Measurements from ENCODE around the gene SRPK3.

Gene SRPK3, protein sequence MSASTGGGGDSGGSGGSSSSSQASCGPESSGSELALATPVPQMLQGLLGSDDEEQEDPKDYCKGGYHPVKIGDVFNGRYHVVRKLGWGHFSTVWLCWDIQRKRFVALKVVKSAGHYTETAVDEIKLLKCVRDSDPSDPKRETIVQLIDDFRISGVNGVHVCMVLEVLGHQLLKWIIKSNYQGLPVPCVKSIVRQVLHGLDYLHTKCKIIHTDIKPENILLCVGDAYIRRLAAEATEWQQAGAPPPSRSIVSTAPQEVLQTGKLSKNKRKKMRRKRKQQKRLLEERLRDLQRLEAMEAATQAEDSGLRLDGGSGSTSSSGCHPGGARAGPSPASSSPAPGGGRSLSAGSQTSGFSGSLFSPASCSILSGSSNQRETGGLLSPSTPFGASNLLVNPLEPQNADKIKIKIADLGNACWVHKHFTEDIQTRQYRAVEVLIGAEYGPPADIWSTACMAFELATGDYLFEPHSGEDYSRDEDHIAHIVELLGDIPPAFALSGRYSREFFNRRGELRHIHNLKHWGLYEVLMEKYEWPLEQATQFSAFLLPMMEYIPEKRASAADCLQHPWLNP

DNA sequence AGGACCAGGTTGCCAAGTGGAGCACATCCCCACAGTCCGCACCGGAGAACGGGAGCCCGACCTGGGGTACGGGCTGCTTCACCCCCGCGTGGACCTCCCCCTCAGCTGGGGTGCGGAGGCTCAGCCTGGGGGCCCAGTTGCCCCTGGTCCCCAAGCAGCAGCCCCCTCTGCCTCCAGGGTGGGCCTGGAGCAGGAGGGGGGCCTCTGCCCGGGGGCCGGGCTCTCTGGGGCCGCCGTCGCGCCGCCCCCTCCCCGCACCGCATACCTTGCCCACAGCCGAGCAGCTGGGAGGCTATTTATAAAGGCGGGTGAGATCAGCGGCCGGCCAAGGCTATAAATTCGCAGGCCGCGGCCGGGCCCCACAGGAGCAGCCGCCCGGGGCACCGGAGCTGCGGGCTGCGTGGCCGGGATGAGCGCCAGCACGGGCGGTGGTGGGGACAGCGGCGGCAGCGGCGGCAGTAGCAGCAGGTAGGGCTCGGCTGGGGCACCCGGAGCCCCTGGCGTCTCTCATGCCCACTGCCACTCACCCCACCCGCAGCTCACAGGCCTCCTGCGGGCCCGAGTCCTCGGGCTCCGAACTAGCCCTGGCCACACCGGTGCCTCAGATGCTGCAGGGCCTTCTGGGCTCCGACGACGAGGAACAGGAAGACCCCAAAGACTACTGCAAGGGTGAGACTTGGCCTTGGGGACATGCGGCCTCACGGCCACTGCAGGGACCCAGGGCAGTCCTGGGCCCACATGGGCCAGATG, at the start of gene SRPK3:
SRPK3 (plus strand) TSS at position 364 of the 750 bp plus-strand sequence; CDS start at position 410, 46 bp downstream.
- no peaks in the 10 kb centered on the region for H3K9me3 Mint-ChIP-seq
- H3K36me3 Mint-ChIP-seq (ENCODE audit: low read depth): no peaks in the 10 kb centered on the region
- peaks cover 1% of the 10 kb centered on the region for H3K4me1 Mint-ChIP-seq (ENCODE audit: low read depth)
- no peak within 1 kb of the TSS for H3K27ac Mint-ChIP-seq
- H3K4me3 Mint-ChIP-seq: no peak within 1 kb of the TSS
- H3K27me3 Mint-ChIP-seq (ENCODE audit: low read depth): peaks cover 3% of the 10 kb centered on the region

DNA sequence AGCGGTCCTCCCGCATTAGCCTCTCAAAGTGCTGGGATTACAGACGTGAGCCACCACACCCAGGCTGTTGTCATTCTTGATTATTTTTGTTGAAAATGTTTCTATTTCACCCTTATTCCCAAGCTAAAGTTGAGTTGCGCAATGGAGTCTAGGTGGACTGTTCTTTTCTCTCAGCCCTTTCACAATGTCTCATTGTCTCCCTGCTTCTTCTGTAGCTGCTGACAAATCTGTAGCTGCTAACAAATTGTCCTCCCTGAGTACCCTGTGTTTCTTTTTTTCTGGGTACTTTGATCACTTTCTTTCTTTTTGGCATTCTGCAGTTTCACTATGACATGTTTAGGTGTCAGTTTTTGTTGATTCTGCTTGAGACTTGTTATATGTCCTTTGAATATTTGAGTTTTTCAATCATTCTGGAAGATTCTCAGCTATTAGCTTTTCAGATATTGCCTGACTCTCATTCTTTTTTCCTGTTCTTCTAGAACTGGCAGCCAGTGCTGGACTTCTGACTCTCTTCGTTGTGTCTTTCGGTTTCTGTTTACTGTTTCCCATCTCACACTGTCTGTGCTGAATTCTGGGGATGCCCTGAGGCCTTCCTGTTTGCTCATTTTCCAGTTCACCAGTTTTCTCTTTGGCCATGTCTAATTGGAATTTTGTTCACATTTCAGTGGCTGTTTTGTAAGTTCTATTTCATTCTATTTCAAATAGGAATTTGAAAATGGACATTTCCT, 49.6 kb upstream of the SRPK3 start:
- peaks cover 23% of the 10 kb centered on the region for H3K4me1 Mint-ChIP-seq (ENCODE audit: low read depth)
- H3K27ac Mint-ChIP-seq: peak overlapping the region; percentile 33
- peaks cover 9% of the 10 kb centered on the region for H3K9me3 Mint-ChIP-seq
- H3K4me3 Mint-ChIP-seq: peak overlapping the region; percentile 22
- H3K27me3 Mint-ChIP-seq (ENCODE audit: low read depth): no peaks in the 10 kb centered on the region
- H3K36me3 Mint-ChIP-seq (ENCODE audit: low read depth): peaks cover 33% of the 10 kb centered on the region

DNA sequence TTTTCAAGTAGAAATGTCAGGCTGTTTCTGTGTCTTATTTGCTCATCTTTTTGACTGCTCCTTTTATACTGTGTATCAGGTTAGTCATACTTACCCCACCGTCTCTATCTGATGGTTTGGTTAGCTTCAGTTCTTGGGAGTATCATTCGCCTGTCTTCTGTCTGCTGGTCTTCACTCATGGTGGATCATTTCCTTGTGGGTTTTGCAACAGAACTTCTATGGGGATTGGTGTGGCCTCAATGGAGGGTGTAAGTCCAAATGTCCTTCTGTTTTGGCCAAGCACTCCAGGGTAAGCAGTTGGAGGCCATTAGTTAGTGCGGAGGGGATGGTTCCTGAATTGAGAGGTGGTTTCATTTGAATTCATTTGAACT, 49.0 kb upstream of the SRPK3 start:
- H3K27ac Mint-ChIP-seq: peak overlapping the region; percentile 57

DNA sequence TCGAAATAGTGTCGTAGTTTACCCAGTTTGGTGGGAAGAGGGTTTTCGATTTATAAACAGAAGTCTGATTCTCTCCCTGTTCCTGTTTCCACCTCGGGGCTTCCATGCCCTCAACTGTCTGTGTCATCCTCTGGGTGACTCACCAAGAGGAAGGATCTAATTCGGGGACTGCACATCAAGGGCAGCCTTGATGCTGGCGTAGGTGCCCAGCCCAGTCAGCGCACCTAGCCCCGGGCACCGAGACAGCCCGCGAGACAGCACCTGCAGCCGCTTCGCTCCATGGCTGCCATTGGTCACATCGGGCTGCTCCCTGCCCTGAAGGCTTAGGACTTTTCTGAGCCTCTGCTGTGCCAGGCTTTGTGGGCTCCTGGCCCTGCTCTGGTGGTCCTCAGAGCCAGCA, 48.4 kb upstream of the SRPK3 start:
- Mint-ChIP-seq H3K4me3 (no peak overlapping the region), H3K9me3 (peaks cover 9% of the 10 kb centered on the region), H3K4me1 (ENCODE audit: low read depth) (peaks cover 20% of the 10 kb centered on the region), H3K27ac (no peak overlapping the region), H3K36me3 (ENCODE audit: low read depth) (peaks cover 33% of the 10 kb centered on the region), H3K27me3 (ENCODE audit: low read depth) (no peaks in the 10 kb centered on the region)

More for the DNA sequence above, 49.0 kb upstream of the SRPK3 start:
- Mint-ChIP-seq H3K9me3 (peaks cover 9% of the 10 kb centered on the region), H3K36me3 (ENCODE audit: low read depth) (peaks cover 33% of the 10 kb centered on the region), H3K27me3 (ENCODE audit: low read depth) (no peaks in the 10 kb centered on the region), H3K4me3 (no peak overlapping the region), H3K4me1 (ENCODE audit: low read depth) (peaks cover 21% of the 10 kb centered on the region)

DNA sequence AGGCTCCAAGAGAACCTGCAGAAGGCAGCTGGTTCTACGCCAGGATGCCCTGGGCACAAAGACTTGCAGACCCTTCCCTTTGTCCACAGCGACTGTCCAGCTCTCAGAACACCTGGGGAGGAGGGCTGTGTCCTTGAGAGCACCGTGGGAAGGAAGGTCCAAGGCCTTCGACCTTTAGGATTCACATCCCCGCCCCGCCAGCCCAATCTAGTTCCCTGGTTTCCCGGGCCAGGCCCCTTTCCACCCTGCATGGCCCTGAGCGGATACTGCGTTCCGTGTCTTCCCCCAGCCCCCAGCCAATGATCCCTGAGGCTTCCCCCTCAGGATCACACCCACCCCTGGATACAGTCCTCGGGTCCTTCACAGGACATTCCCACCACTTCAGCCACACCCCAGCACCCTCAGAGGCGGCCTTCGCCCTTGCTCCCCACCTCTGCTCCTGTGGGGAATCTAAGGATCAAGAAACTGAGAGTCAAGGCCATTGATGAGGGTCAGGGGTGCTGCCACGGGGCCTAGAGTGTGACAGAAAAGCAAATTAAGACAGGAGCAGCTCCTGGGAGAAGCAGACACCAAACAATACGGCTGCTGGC, 47.1 kb upstream of the SRPK3 start:
- Mint-ChIP-seq H3K36me3 (ENCODE audit: low read depth) (peaks cover 32% of the 10 kb centered on the region), H3K4me3 (no peak overlapping the region), H3K27ac (no peak overlapping the region), H3K4me1 (ENCODE audit: low read depth) (peaks cover 18% of the 10 kb centered on the region), H3K9me3 (peaks cover 9% of the 10 kb centered on the region), H3K27me3 (ENCODE audit: low read depth) (no peaks in the 10 kb centered on the region)

DNA sequence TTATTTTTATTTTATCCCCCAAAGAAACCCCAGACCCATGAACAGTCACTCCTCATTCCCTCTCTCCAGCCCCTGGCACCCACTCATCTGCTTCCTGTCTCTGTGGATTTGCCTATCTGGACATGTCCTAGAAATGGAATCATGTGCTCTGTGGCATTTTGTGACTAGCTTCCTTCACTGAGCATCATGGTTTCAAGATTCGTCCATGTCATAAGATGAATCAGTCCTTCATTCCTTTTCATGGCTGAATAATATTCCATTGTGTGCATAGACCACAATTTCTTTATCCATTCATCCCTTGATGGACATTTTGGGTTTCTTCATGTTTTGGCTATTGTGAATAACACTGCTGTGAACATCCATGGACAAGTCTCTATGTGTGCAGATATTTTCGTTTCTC, 46.0 kb upstream of the SRPK3 start:
- no peak overlapping the region for H3K4me3 Mint-ChIP-seq
- H3K27ac Mint-ChIP-seq: no peak overlapping the region
- H3K9me3 Mint-ChIP-seq: peaks cover 9% of the 10 kb centered on the region
- no peaks in the 10 kb centered on the region for H3K27me3 Mint-ChIP-seq (ENCODE audit: low read depth)
- peaks cover 29% of the 10 kb centered on the region for H3K36me3 Mint-ChIP-seq (ENCODE audit: low read depth)
- H3K4me1 Mint-ChIP-seq (ENCODE audit: low read depth): peaks cover 21% of the 10 kb centered on the region

DNA sequence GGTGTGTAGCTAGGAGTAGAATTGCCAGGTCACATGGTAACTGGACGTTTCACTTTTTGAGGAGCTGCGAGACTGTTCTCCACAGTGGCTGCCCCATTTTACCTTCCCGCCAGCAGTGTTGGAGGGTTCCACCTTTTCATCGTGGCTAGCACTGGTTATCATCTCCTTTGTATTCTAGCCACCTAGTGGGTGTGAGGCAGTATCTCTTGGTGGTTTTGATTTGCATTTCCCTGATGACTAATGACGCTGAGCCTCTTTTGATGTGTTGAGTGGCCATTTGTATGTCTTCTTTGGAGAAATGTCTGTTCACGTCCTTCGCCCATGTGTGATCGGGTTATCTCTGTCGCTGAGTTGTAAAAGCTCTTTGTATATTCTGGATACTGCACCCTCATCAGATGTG, 45.6 kb upstream of the SRPK3 start:
- Mint-ChIP-seq H3K9me3 (peaks cover 9% of the 10 kb centered on the region), H3K4me3 (no peak overlapping the region), H3K27ac (no peak overlapping the region), H3K36me3 (ENCODE audit: low read depth) (peaks cover 30% of the 10 kb centered on the region), H3K27me3 (ENCODE audit: low read depth) (no peaks in the 10 kb centered on the region), H3K4me1 (ENCODE audit: low read depth) (peaks cover 24% of the 10 kb centered on the region)

DNA sequence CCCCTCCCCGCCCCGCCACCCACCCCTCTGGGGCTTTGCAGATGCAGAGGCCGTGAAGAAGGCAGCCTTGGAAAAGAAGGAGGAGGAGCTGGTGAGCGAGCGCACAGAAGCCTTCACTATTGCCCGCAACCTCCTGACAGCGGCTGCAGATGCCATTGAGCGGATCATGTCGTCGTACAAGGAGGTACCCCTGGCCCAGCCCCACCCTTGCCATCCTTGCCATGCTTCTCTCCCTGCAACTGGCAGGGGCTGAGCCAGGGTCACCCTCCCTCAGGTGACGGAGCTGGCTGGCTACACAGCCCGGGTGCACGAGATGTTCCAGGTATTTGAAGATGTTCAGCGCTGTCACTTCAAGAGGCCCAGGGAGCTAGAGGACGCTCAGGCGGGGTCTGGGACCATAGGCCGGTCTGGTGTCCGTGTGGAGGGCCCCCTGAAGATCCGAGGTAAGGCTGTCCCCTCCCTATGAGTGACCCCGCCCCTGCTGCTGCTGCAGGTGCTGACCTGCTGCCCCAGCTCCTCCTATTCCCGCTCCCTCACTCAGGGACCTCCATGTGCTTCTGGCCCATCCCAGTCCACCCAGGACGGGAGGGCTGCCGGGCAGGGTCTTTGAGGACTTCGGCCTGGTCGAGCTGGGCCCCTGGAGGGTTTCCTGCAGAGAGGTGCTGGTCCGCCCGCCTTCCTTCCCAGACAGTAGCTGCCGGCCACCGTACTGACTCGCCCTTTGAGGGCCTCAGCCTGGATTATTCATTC, 44.6 kb upstream of the SRPK3 start:
- Mint-ChIP-seq H3K27ac (no peak overlapping the region), H3K4me3 (no peak overlapping the region), H3K9me3 (peaks cover 8% of the 10 kb centered on the region), H3K4me1 (ENCODE audit: low read depth) (peaks cover 25% of the 10 kb centered on the region), H3K36me3 (ENCODE audit: low read depth) (peaks cover 28% of the 10 kb centered on the region), H3K27me3 (ENCODE audit: low read depth) (no peaks in the 10 kb centered on the region)

DNA sequence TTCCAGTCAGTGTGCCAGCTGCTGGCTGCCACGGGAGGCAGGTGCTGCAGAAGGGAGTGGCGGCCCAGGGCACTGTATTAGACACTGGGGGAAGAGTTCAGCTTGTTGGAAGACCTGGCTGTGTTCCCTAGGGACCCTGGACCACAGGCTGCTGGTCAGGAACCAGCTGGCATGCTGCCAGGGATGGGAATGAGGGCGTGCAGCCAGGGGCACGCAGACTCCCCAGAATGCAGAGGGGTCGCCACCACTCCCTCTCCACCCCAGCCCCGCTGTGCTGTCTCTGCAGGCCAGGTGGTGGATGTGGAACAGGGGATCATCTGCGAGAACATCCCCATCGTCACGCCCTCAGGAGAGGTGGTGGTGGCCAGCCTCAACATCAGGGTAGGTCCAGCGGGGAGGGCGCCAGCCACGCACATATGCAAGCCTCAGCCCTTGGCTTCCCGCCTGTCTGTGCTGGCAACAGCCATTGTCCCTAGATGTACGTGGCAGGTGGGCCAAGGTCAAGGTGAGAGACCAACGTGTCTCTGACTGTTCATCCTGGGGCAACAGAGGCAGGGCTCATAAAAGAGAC, 43.9 kb upstream of the SRPK3 start:
- Mint-ChIP-seq H3K27ac (no peak overlapping the region), H3K27me3 (ENCODE audit: low read depth) (no peaks in the 10 kb centered on the region), H3K4me1 (ENCODE audit: low read depth) (peaks cover 19% of the 10 kb centered on the region), H3K9me3 (peaks cover under 1% of the 10 kb centered on the region), H3K4me3 (no peak overlapping the region), H3K36me3 (ENCODE audit: low read depth) (peaks cover 22% of the 10 kb centered on the region)

DNA sequence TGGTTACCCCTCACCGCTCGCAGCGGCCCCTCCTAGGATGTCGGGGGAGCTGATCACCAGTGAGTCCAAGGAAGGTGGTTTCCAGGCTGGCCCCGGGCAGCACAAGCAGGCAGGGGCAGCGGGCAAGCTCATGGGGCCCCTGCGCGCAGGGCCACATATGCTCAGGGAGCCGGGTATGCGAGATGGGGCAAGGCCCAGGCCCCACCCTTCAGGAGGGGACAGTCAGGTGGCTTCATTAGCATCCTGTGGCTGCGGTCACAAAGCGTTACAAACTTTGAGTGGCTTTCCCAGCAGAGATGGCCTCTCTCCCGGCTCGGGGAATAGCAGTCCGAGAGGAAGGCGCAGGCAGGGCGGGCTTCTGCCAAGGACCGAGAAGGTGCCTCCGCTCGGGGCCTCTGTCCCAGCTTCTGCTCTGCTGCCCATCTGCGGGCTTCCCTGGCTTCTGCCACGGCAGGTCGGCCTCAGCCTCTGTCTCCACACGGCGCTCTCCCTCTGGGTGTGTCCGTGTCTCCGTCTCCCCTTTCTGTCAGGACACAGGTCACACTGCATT, 42.7 kb upstream of the SRPK3 start:
- H3K36me3 Mint-ChIP-seq (ENCODE audit: low read depth): peaks cover 17% of the 10 kb centered on the region
- no peaks in the 10 kb centered on the region for H3K9me3 Mint-ChIP-seq
- no peaks in the 10 kb centered on the region for H3K27me3 Mint-ChIP-seq (ENCODE audit: low read depth)
- H3K27ac Mint-ChIP-seq: no peak overlapping the region
- no peak overlapping the region for H3K4me3 Mint-ChIP-seq
- peaks cover 19% of the 10 kb centered on the region for H3K4me1 Mint-ChIP-seq (ENCODE audit: low read depth)

DNA sequence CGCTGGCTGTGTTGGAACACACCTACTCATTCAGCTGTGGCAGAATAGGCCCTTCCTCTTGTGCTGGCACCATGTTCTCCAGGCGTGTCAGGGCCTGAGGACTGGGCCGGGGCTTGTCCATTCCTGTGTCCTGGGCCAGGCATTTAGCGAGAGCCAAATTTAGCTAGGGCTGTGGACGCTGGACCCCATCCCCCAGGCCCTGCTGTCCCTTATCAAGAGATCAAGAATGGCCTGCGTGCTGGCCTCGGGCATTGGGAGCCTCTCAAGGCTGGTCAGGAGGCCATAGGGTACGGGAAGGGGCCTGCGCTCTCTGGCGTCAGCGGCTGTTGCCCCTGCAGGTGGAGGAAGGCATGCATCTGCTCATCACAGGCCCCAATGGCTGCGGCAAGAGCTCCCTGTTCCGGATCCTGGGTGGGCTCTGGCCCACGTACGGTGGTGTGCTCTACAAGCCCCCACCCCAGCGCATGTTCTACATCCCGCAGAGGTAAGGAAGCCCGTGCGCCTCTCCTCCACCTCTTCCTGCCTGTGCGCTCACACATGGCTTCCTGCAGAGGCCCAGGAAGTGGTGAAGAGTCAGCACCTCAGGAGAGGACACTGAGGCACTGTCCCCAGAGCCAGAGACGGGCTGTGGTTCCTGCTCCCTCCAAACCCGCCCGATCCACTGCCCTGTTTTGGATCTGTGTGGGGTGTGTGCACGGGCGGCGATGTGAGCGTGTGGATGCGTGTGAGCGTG, 40.9 kb upstream of the SRPK3 start:
- no peaks in the 10 kb centered on the region for H3K27me3 Mint-ChIP-seq (ENCODE audit: low read depth)
- peak overlapping the region; percentile 85 for H3K27ac Mint-ChIP-seq
- H3K36me3 Mint-ChIP-seq (ENCODE audit: low read depth): peaks cover 14% of the 10 kb centered on the region
- peaks cover 19% of the 10 kb centered on the region for H3K4me1 Mint-ChIP-seq (ENCODE audit: low read depth)
- peak overlapping the region; percentile 80 for H3K4me3 Mint-ChIP-seq
- no peaks in the 10 kb centered on the region for H3K9me3 Mint-ChIP-seq

DNA sequence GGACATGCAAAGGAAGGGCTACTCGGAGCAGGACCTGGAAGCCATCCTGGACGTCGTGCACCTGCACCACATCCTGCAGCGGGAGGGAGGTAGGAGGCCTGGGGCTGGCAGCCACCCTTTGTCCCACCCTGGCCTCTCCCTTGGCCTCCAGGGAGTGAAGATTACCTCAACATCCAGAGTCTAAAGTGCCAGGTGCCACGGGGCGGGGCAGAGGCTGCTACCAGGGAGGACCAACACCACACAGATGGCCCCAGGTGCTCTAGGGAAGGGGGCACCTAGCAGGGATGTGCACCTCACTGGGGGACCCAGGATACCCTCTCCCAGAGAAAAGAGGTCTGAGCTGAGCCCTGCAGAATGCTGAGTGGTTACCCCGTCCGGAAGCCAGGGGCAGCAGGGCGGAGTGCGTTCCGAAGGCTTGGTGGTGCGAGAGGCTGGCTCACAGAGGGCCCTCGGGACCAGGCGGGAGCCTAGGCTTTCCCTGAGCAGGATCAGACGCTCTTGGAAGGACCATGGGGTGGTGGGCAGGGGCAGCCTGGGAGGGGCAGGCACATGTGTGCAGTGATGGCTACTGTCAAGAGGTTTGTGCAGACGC, 40.1 kb upstream of the SRPK3 start:
- peak overlapping the region; percentile 80 for H3K4me3 Mint-ChIP-seq
- peaks cover 15% of the 10 kb centered on the region for H3K4me1 Mint-ChIP-seq (ENCODE audit: low read depth)
- peaks cover 7% of the 10 kb centered on the region for H3K36me3 Mint-ChIP-seq (ENCODE audit: low read depth)
- peak overlapping the region; percentile 85 for H3K27ac Mint-ChIP-seq
- no peaks in the 10 kb centered on the region for H3K27me3 Mint-ChIP-seq (ENCODE audit: low read depth)
- H3K9me3 Mint-ChIP-seq: no peaks in the 10 kb centered on the region
